Endothelial cell of umbilical vein (primary cell): ENCODE data around the gene FSD1. TPM values are rescaled to one million over a fixed set of nuclear protein-coding genes. Genes with fewer than 3 reads are reported as not detected.

Experiments used
- BruUV-seq: library from RNA; stranded (reverse); fragments of 400-500 nt; replicated peaks from 2 replicates; lab custom pipeline; 2021; lab: Mats Ljungman, UMichigan
- CTCF ChIA-PET: fragments of 300-600, 350-600 bp; sonication (Branson Sonifier 250); formaldehyde crosslinking; loops from one replicate; lab custom pipeline; 2021; ENCODE audit warnings: antibody characterized with exemption, inconsistent platforms; lab: Charles Lee
- POLR2A ChIA-PET: fragments of 300-600, 350-600 bp; sonication (Branson Sonifier 250); formaldehyde crosslinking; loops from one replicate; lab custom pipeline; 2021; ENCODE audit warnings: antibody characterized with exemption, inconsistent platforms; lab: Charles Lee
- DNase-seq: peaks from one replicate; pipeline ENCODE4 v3.0.0-alpha.2; 2011; ENCODE audit warnings: low read depth, low spot score
- FAIRE-seq: peaks from 2 replicates; lab custom pipeline; 2011; peaks lifted over from hg19 to GRCh38; lab: Jason Lieb, UNC
- H2AFZ ChIP-seq: 2 replicates; pipeline ENCODE4 v1.6.0; 2012; ENCODE audit warnings: low read depth, low read length, control low read depth, inconsistent platforms
- H3K27ac ChIP-seq: 2 replicates; pipeline ENCODE4 v1.5.1; 2011; ENCODE audit warnings: low read depth, mild to moderate bottlenecking, control low read depth, low read length, moderate library complexity; ENCODE audit not compliant: insufficient read depth
- H3K27me3 ChIP-seq, 2 experiments: 2 replicates each; pipeline versions ENCODE4 v1.6.0 to v1.6.1; 2011; ENCODE audit warnings: low read length in 2 of 2, mixed read lengths in 1 of 2; ENCODE audit not compliant: control insufficient read depth in 2 of 2, insufficient read depth in 2 of 2
- H3K36me3 ChIP-seq, 2 experiments: 2 replicates in 1 of 2; 3 replicates in 1 of 2; pipeline ENCODE4 v1.5.1; 2011; ENCODE audit warnings: low read length in 2 of 2, mild to moderate bottlenecking in 1 of 2, moderate library complexity in 1 of 2; ENCODE audit not compliant: control insufficient read depth in 2 of 2, insufficient read depth in 2 of 2; ENCODE audit errors: extremely low read depth in 1 of 2
- H3K4me1 ChIP-seq: 3 replicates; pipeline ENCODE4 v1.5.1; 2011; ENCODE audit warnings: mild to moderate bottlenecking, low read length; ENCODE audit not compliant: control insufficient read depth, insufficient read depth; ENCODE audit errors: extremely low read depth
- H3K4me2 ChIP-seq: 2 replicates; pipeline ENCODE4 v1.6.1; 2011; ENCODE audit warnings: low read length, control low read depth, mixed read lengths; ENCODE audit not compliant: insufficient read depth
- H3K4me3 ChIP-seq, 3 experiments: fragments of 200-600 bp in 1 of 3; sonication (generic), shearing (Covaris generic) in 1 of 3; replicated peaks in 1 of 3; 2 replicates each; pipeline ENCODE4 v1.5.1; 2011 to 2016; ENCODE audit warnings: control low read depth in 3 of 3, low read length in 3 of 3, mild to moderate bottlenecking in 2 of 3, inconsistent platforms in 1 of 3, low read depth in 1 of 3, moderate library complexity in 1 of 3; ENCODE audit not compliant: insufficient read depth in 1 of 3
- H3K79me2 ChIP-seq: 2 replicates; pipeline ENCODE4 v1.6.0; 2012; ENCODE audit warnings: low read length, inconsistent platforms; ENCODE audit not compliant: control insufficient read depth, insufficient read depth
- H3K9ac ChIP-seq: replicated peaks from 2 replicates; pipeline ENCODE3; 2011; ENCODE audit warnings: low read length, control low read depth; ENCODE audit not compliant: insufficient read depth; ENCODE audit errors: extremely low read depth
- H3K9me1 ChIP-seq: replicated peaks from 3 replicates; pipeline ENCODE4 v1.6.0; 2011; ENCODE audit warnings: mild to moderate bottlenecking, low read length; ENCODE audit not compliant: control insufficient read depth, insufficient read depth; ENCODE audit errors: extremely low read depth
- H3K9me3 ChIP-seq: replicated peaks from 2 replicates; pipeline ENCODE4 v1.5.1; 2012; ENCODE audit warnings: low read length, inconsistent platforms; ENCODE audit not compliant: control insufficient read depth, insufficient read depth
- H4K20me1 ChIP-seq: replicated peaks from 2 replicates; pipeline ENCODE3; 2011; ENCODE audit warnings: mild to moderate bottlenecking, low read length; ENCODE audit not compliant: control insufficient read depth, insufficient read depth; ENCODE audit errors: extremely low read depth
- EZH2 ChIP-seq: IDR thresholded peaks from 2 replicates; pipeline ENCODE4 v1.6.1; 2012; ENCODE audit warnings: borderline replicate concordance, low read depth, mild to moderate bottlenecking, moderate library complexity, low read length, inconsistent platforms; ENCODE audit not compliant: severe bottlenecking
- FOS ChIP-seq: IDR thresholded peaks from 2 replicates; pipeline ENCODE4 v1.6.1; 2011; ENCODE audit warnings: mild to moderate bottlenecking, low read length, moderate library complexity, borderline replicate concordance; ENCODE audit not compliant: insufficient read depth
- GATA2 ChIP-seq: IDR thresholded peaks from 2 replicates; pipeline ENCODE4 v1.7.0; 2011; ENCODE audit warnings: low read depth, mild to moderate bottlenecking, moderate library complexity, mixed read lengths, low read length; ENCODE audit not compliant: insufficient read length, insufficient read depth
- JUN ChIP-seq: IDR thresholded peaks from 2 replicates; pipeline ENCODE4 v1.6.1; 2011; ENCODE audit warnings: borderline replicate concordance, low read depth; ENCODE audit not compliant: insufficient read length, insufficient read depth
- MAX ChIP-seq: IDR thresholded peaks from 2 replicates; pipeline ENCODE4 v1.6.1; 2011; ENCODE audit not compliant: insufficient read depth, insufficient read length
- MYC ChIP-seq: IDR thresholded peaks from one replicate; pipeline ENCODE4 v1.6.1; 2011; ENCODE audit warnings: mild to moderate bottlenecking, low read depth, low read length
- POLR2A ChIP-seq: IDR thresholded peaks from 2 replicates; pipeline ENCODE4 v1.6.1; 2012; ENCODE audit warnings: low read depth, mild to moderate bottlenecking, control low read depth, low read length
- POLR2AphosphoS5 ChIP-seq: IDR thresholded peaks from 2 replicates; pipeline ENCODE4 v1.6.1; 2012; ENCODE audit warnings: low read depth, mild to moderate bottlenecking, control low read depth, low read length, moderate library complexity; ENCODE audit not compliant: insufficient read depth
- dilution Hi-C: fragments of 300-500 bp; cut with MboI; formaldehyde crosslinking; loops from one replicate; pipeline ENCODE4 v1.15.0; 2019; ENCODE audit warnings: low sequenced_read_pairs; ENCODE audit not compliant: extremely low pct_ligation_motif_present
- intact Hi-C: fragments of 100-400 bp; cut with micrococcal nuclease; formaldehyde crosslinking; loops from one replicate; pipeline ENCODE4 v1.10.0; 2022
- polyA plus RNA-seq, 4 experiments: library from polyadenylated mRNA; depleted of rRNA in 3 of 4; stranded (reverse) in 3 of 4; unstranded in 1 of 4; fragments of >200 nt; gene quantifications; 2 replicates each; pipeline versions ENCODE4 v1.2.1 to v1.2.3, GENCODE V29; 2011 to 2012; ENCODE audit warnings: missing spikeins in 1 of 4
- total RNA-seq: library from RNA; stranded (reverse); gene quantifications from 2 replicates; pipeline ENCODE4 v1.2.3, GENCODE V29; 2021
- TF ChIP-seq, protein P1 (sequence below), 2 donors: IDR thresholded peaks; 1 replicate in 1 of 2; 2 replicates in 1 of 2; pipeline ENCODE4 v1.5.1; 2011; ENCODE audit warnings: low read length in 2 of 2, mild to moderate bottlenecking in 2 of 2, moderate library complexity in 2 of 2, control low read depth in 1 of 2, inconsistent platforms in 1 of 2, low read depth in 1 of 2; ENCODE audit not compliant: insufficient read depth in 1 of 2; ENCODE audit errors: extremely low read depth in 1 of 2

FSD1 gene
- total and polyA plus RNA-seq, 2 donors (not counting 3 experiments of a cell fraction or from before 2014, with no cell fraction given), result 25.8 to 55.5 TPM

DNA sequence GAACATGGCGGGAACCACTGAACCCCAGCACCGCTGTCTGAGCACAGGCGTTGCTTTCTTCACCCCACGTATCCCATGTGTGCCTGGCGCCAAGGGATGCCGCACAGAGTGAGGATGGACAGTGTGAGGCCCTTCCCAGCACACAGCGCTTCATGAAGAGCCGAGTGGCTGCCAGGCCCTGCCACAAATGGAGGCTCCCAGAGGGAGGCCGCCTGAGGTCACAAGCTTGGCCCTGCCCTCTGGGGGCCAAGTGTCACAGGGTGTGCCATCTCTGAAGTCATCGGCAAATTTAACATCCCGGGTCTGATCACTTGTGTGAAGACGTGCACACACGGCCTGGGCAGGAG, 63.4 kb downstream of the FSD1 start:
- no peak overlapping the region for H2AFZ ChIP-seq
- H3K79me2 ChIP-seq, result peaks cover 52% of the 10 kb centered on the region
- no peak for DNase-seq
- no peaks in the 10 kb centered on the region for H4K20me1 ChIP-seq
- no peak overlapping the region for H3K9ac ChIP-seq
- no peaks in the 10 kb centered on the region for H3K9me1 ChIP-seq
- POLR2A ChIA-PET, result no interaction called here
- intact Hi-C loops, result no loop called here
- no peak overlapping the region for H3K4me3 ChIP-seq
- BruUV-seq, result no TSS peak
- peaks cover 20% of the 10 kb centered on the region for H3K4me1 ChIP-seq
- CTCF ChIA-PET, result interaction anchor here (1.5 to 1.7 kb wide), 3 partner anchors 15 to 33 kb away, joined by 4 to 9 read pairs (median 5); partner anchors contain the start of genes MPND and SH3GL1
- no peak overlapping the region for H3K4me2 ChIP-seq
- no peak for FAIRE-seq
- TF ChIP-seq GATA2, result no peak
- no peak for TF ChIP-seq POLR2A
- TF ChIP-seq MYC, result no peak
- TF ChIP-seq JUN, result no peak
- TF ChIP-seq EZH2, result no peak
- TF ChIP-seq POLR2AphosphoS5, result no peak
- TF ChIP-seq FOS, result no peak
- no peak for TF ChIP-seq MAX
- TF ChIP-seq, protein P1, sequence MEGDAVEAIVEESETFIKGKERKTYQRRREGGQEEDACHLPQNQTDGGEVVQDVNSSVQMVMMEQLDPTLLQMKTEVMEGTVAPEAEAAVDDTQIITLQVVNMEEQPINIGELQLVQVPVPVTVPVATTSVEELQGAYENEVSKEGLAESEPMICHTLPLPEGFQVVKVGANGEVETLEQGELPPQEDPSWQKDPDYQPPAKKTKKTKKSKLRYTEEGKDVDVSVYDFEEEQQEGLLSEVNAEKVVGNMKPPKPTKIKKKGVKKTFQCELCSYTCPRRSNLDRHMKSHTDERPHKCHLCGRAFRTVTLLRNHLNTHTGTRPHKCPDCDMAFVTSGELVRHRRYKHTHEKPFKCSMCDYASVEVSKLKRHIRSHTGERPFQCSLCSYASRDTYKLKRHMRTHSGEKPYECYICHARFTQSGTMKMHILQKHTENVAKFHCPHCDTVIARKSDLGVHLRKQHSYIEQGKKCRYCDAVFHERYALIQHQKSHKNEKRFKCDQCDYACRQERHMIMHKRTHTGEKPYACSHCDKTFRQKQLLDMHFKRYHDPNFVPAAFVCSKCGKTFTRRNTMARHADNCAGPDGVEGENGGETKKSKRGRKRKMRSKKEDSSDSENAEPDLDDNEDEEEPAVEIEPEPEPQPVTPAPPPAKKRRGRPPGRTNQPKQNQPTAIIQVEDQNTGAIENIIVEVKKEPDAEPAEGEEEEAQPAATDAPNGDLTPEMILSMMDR (IDR thresholded peaks at IDR 0.05; ENCODE audit: extremely low read depth in 1 of 2, insufficient read depth in 1 of 2, low read depth in 1 of 2, low read length in 2 of 2), result no peak
- H3K27ac ChIP-seq, result no peak overlapping the region
- no peaks in the 10 kb centered on the region for H3K9me3 ChIP-seq
- dilution Hi-C loops, result loop anchor here (10.0 kb wide), 1 partner anchor 47 kb away; no protein-coding TSS in a partner anchor
- peaks cover 5 to 45% of the 10 kb centered on the region in 2 experiments for H3K36me3 ChIP-seq
- H3K27me3 ChIP-seq, result no peaks in the 10 kb centered on the region
